CD4-positive, alpha-beta memory T cell (primary cell): ENCODE results near the gene SLC16A6. TPM values are rescaled to one million over a fixed set of nuclear protein-coding genes. Genes with fewer than 3 reads are reported as not detected.

Experiments used
- CTCF ChIA-PET: fragments of 350-600 bp; sonication (Branson Sonifier 250); formaldehyde crosslinking; loops from one replicate; lab custom pipeline; 2021; ENCODE audit warnings: inconsistent platforms; ENCODE audit not compliant: partially characterized antibody; lab: Charles Lee
- POLR2A ChIA-PET: fragments of 350-600 bp; sonication (Branson Sonifier 250); formaldehyde crosslinking; loops from one replicate; lab custom pipeline; 2021; ENCODE audit not compliant: partially characterized antibody; lab: Charles Lee
- DNase-seq, 5 donors: peaks; one replicate each; pipeline versions ENCODE4 v3.0.0 to v3.0.0-alpha.2; 2020 to 2022; ENCODE audit warnings: mixed read lengths in 1 of 5
- H3K27ac ChIP-seq: one replicate; pipeline ENCODE4 v1.7.0; 2013; ENCODE audit warnings: low read depth, low read length
- H3K27me3 ChIP-seq: 2 replicates; pipeline ENCODE4 v1.7.0; 2013; ENCODE audit warnings: mild to moderate bottlenecking, low read length, moderate library complexity; ENCODE audit not compliant: insufficient read depth
- H3K36me3 ChIP-seq: 2 replicates; pipeline ENCODE4 v1.7.0; 2013; ENCODE audit warnings: mild to moderate bottlenecking, low read length, moderate library complexity; ENCODE audit not compliant: insufficient read depth
- H3K4me1 ChIP-seq: 2 replicates; pipeline ENCODE4 v1.7.0; 2013; ENCODE audit warnings: mild to moderate bottlenecking, low read length, moderate library complexity; ENCODE audit not compliant: insufficient read depth
- H3K4me3 ChIP-seq, 2 donors: one replicate each; pipeline ENCODE4 v1.7.0; 2013; ENCODE audit warnings: low read length in 2 of 2, mild to moderate bottlenecking in 1 of 2
- H3K9me3 ChIP-seq, 2 donors: one replicate each; pipeline ENCODE4 v1.7.0; 2013; ENCODE audit warnings: low read length in 2 of 2, control low read depth in 1 of 2; ENCODE audit not compliant: control insufficient read depth in 1 of 2
- H3K27ac Mint-ChIP-seq, 7 donors: one replicate each; pipeline ENCODE4 v1.8.0; 2020 to 2021; ENCODE audit warnings: mixed read lengths in 7 of 7, mild to moderate bottlenecking in 6 of 7, inconsistent platforms in 3 of 7, moderate library complexity in 3 of 7
- H3K27me3 Mint-ChIP-seq, 2 donors: one replicate each; pipeline ENCODE4 v1.8.0; 2020 to 2021; ENCODE audit warnings: mixed read lengths in 2 of 2
- H3K36me3 Mint-ChIP-seq, 2 donors: one replicate each; pipeline ENCODE4 v1.8.0; 2020 to 2021; ENCODE audit warnings: mixed read lengths in 2 of 2, inconsistent platforms in 1 of 2, mild to moderate bottlenecking in 1 of 2
- H3K4me1 Mint-ChIP-seq, 4 donors: one replicate each; pipeline ENCODE4 v1.8.0; 2020 to 2021; ENCODE audit warnings: mixed read lengths in 4 of 4, mild to moderate bottlenecking in 1 of 4
- H3K4me3 Mint-ChIP-seq, 8 donors: one replicate each; pipeline ENCODE4 v1.8.0; 2020 to 2021; ENCODE audit warnings: mixed read lengths in 8 of 8, mild to moderate bottlenecking in 7 of 8, moderate library complexity in 6 of 8, inconsistent platforms in 3 of 8
- H3K9me3 Mint-ChIP-seq, 8 donors: one replicate each; pipeline ENCODE4 v1.8.0; 2020 to 2021; ENCODE audit warnings: mixed read lengths in 8 of 8, mild to moderate bottlenecking in 5 of 8, inconsistent platforms in 3 of 8, moderate library complexity in 1 of 8
- intact Hi-C: fragments of 100-400 bp; cut with micrococcal nuclease; formaldehyde crosslinking; loops from one replicate; pipeline ENCODE4 v1.15.1; 2023
- polyA plus RNA-seq, 2 donors: library from polyadenylated mRNA; unstranded; fragments of 300-500 nt; fragmentation: Illumina TruSeq; gene quantifications; one replicate each; pipeline ENCODE4 v1.2.3, GENCODE V29; 2021
- total RNA-seq, 2 experiments: library from RNA; stranded (reverse); gene quantifications; one replicate each; pipeline ENCODE4 v1.2.3, GENCODE V29; 2021

The SLC16A6 gene
- total and polyA plus RNA-seq, 4 experiments from 2014 or later: 1.7 to 7.4 (median 4.5) TPM

DNA sequence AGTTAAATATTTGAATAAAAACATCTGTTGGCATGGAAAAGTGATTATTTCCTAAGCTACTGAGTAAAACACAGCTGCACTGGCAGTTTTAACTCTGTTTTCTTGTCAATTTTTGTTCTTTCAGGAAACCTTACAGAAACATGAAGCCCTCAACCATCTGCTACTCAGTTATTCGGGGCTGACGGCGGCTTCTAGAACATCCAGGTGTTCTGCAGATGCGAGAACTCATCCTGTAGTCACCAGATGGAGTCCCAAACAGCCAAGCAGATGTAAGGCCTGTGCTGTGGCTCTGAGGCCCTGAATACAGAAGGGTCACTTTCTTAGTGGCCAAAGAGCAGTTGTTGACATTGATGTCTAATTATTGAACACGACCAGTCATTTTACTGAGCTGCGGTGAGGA, 15.9 kb upstream of the SLC16A6 start:
- no peaks in the 10 kb centered on the region for H3K27me3 ChIP-seq
- H3K27ac Mint-ChIP-seq: no peak overlapping the region
- ChIA-PET CTCF (interaction anchor here (0.9 to 1.0 kb wide), 2 partner anchors 10 to 130 kb away, joined by 3 read pairs; no protein-coding TSS in a partner anchor), POLR2A (interaction anchor here (0.7 to 3.3 kb wide), 2 partner anchors 8 to 15 kb away, joined by 3 to 20 read pairs; partner anchors contain the start of genes ARSG and SLC16A6)
- no peak for DNase-seq
- no peaks in the 10 kb centered on the region for H3K36me3 ChIP-seq
- no peaks in the 10 kb centered on the region for H3K9me3 ChIP-seq
- no peak overlapping the region for H3K27ac ChIP-seq
- H3K36me3 Mint-ChIP-seq: peaks cover 0 to 22% of the 10 kb centered on the region in 2 donors
- no peak overlapping the region for H3K4me3 Mint-ChIP-seq
- no peak overlapping the region for H3K4me3 ChIP-seq
- peaks cover 26 to 57% (median 41%) of the 10 kb centered on the region in 4 donors for H3K4me1 Mint-ChIP-seq
- H3K9me3 Mint-ChIP-seq: no peaks in the 10 kb centered on the region
- intact Hi-C loops: no loop called here
- H3K27me3 Mint-ChIP-seq: no peaks in the 10 kb centered on the region
- peaks cover 30% of the 10 kb centered on the region for H3K4me1 ChIP-seq

DNA sequence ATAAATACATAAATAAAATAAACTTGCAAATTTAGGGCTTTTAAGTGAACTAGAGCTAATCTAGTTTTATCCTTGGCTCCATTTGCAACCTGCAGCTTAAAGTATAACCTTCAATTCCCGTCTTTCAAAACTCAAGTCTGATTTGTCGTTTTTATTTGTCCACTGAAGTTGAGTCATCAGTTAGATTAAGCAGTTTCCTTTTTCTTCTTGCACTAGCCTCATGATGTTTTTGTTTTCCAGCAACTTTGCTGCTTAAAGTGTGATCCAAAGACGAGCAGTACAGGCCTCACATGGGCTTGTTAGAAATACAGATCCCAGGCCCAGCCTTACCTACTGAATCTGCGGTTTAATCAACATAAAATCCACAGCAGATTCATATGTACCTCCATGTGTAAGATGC, 14.2 kb upstream of the SLC16A6 start:
- no peaks in the 10 kb centered on the region for H3K27me3 Mint-ChIP-seq
- Histone ChIP-seq H3K4me3 (no peak overlapping the region), H3K9me3 (no peaks in the 10 kb centered on the region), H3K36me3 (no peaks in the 10 kb centered on the region), H3K27me3 (no peaks in the 10 kb centered on the region), H3K27ac (no peak overlapping the region), H3K4me1 (peaks cover 13% of the 10 kb centered on the region)
- CTCF ChIA-PET: no interaction called here
- POLR2A ChIA-PET: no interaction called here
- H3K4me1 Mint-ChIP-seq: peaks cover 21 to 55% (median 33%) of the 10 kb centered on the region in 4 donors
- DNase-seq: no peak
- H3K9me3 Mint-ChIP-seq: no peaks in the 10 kb centered on the region
- peaks cover 0 to 18% of the 10 kb centered on the region in 2 donors for H3K36me3 Mint-ChIP-seq
- intact Hi-C loops: no loop called here
- peak overlapping the region in 1 of 7 donors; percentile 66 for H3K27ac Mint-ChIP-seq
- H3K4me3 Mint-ChIP-seq: no peak overlapping the region

GRCh38 chr17:68304706-68305105, 13.8 kb upstream of the SLC16A6 start:
- ChIA-PET POLR2A (no interaction called here), CTCF (no interaction called here)

DNA sequence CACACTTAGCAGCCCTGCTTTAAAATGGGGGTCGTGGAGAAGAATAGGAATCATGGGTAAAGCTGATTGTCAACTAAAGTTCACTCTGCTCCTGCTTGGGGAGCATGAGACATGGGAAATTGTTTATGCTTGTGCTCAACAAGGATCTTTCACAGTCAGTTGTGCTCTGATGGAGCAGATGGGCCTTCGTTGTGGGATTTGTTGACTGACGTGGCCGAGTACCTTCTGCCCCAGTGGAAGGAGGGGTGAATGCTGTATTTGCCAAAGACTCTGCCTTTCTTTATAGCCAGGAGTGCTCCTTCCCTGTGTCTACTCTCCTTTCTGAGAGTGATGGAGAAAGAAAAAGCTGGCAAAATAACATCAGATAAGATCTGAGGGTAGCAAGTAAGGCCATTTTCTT, 11.7 kb upstream of the SLC16A6 start:
- H3K9me3 Mint-ChIP-seq: no peaks in the 10 kb centered on the region
- H3K36me3 Mint-ChIP-seq: peaks cover 0 to 13% of the 10 kb centered on the region in 2 donors
- ChIA-PET POLR2A (interaction anchor here (3.2 kb wide), 1 partner anchor 11 kb away, joined by 17 read pairs; the partner anchor contains the start of genes ARSG and SLC16A6), CTCF (interaction anchor here (1.4 to 1.6 kb wide), 2 partner anchors 22 to 54 kb away, joined by 3 to 4 read pairs; no protein-coding TSS in a partner anchor)
- H3K4me3 ChIP-seq: no peak overlapping the region
- H3K9me3 ChIP-seq: no peaks in the 10 kb centered on the region
- no peak for DNase-seq
- H3K36me3 ChIP-seq: no peaks in the 10 kb centered on the region
- no peaks in the 10 kb centered on the region for H3K27me3 Mint-ChIP-seq
- H3K27me3 ChIP-seq: no peaks in the 10 kb centered on the region
- peaks cover 21% of the 10 kb centered on the region for H3K4me1 ChIP-seq
- intact Hi-C loops: no loop called here
- peaks cover 21 to 59% (median 41%) of the 10 kb centered on the region in 4 donors for H3K4me1 Mint-ChIP-seq
- peak overlapping the region in 4 of 7 donors; percentile 17 to 78 (median 32) for H3K27ac Mint-ChIP-seq
- H3K4me3 Mint-ChIP-seq: no peak overlapping the region
- H3K27ac ChIP-seq: no peak overlapping the region

More at GRCh38 chr17:68304706-68305105, 13.8 kb upstream of the SLC16A6 start:
- H3K27ac ChIP-seq: no peak overlapping the region
- Mint-ChIP-seq H3K27ac (peak overlapping the region in 1 of 7 donors; percentile 46), H3K9me3 (no peaks in the 10 kb centered on the region), H3K27me3 (no peaks in the 10 kb centered on the region), H3K4me3 (no peak overlapping the region), H3K4me1 (peaks cover 20 to 54% (median 33%) of the 10 kb centered on the region in 4 donors), H3K36me3 (peaks cover 0 to 18% of the 10 kb centered on the region in 2 donors)
- H3K27me3 ChIP-seq: no peaks in the 10 kb centered on the region
- peaks cover 9% of the 10 kb centered on the region for H3K4me1 ChIP-seq
- DNase-seq: no peak
- no peaks in the 10 kb centered on the region for H3K9me3 ChIP-seq
- intact Hi-C loops: no loop called here
- H3K4me3 ChIP-seq: no peak overlapping the region
- no peaks in the 10 kb centered on the region for H3K36me3 ChIP-seq

GRCh38 chr17:68302066-68302564, 11.2 kb upstream of the SLC16A6 start:
- ChIA-PET POLR2A (interaction anchor here (0.6 to 3.2 kb wide), 4 partner anchors 9 to 13 kb away, joined by 3 to 17 read pairs (median 4); partner anchors contain the start of genes ARSG and SLC16A6), CTCF (interaction anchor here (1.0 to 1.6 kb wide), 2 partner anchors 10 to 21 kb away, joined by 3 read pairs; no protein-coding TSS in a partner anchor)
- no peak for DNase-seq
- no peaks in the 10 kb centered on the region for H3K36me3 ChIP-seq
- intact Hi-C loops: no loop called here
- Mint-ChIP-seq H3K27ac (peak overlapping the region in 3 of 7 donors; percentile 27 to 78 (median 36)), H3K36me3 (peaks cover 0 to 7% of the 10 kb centered on the region in 2 donors), H3K27me3 (no peaks in the 10 kb centered on the region), H3K4me3 (no peak overlapping the region), H3K9me3 (no peaks in the 10 kb centered on the region), H3K4me1 (peaks cover 24 to 59% (median 42%) of the 10 kb centered on the region in 4 donors)
- H3K27ac ChIP-seq: no peak overlapping the region
- H3K27me3 ChIP-seq: no peaks in the 10 kb centered on the region
- peaks cover 27% of the 10 kb centered on the region for H3K4me1 ChIP-seq
- H3K9me3 ChIP-seq: no peaks in the 10 kb centered on the region
- H3K4me3 ChIP-seq: no peak overlapping the region

GRCh38 chr17:68301438-68301959, 10.6 kb upstream of the SLC16A6 start:
- Histone ChIP-seq H3K9me3 (no peaks in the 10 kb centered on the region), H3K4me3 (no peak overlapping the region), H3K4me1 (peaks cover 32% of the 10 kb centered on the region), H3K27me3 (no peaks in the 10 kb centered on the region), H3K36me3 (no peaks in the 10 kb centered on the region), H3K27ac (no peak overlapping the region)
- peaks cover 0 to 4% of the 10 kb centered on the region in 2 donors for H3K36me3 Mint-ChIP-seq
- no peak for DNase-seq
- ChIA-PET CTCF (interaction anchor here (1.0 to 1.6 kb wide), 2 partner anchors 9 to 21 kb away, joined by 3 read pairs; no protein-coding TSS in a partner anchor), POLR2A (interaction anchor here (0.6 to 3.2 kb wide), 4 partner anchors 8 to 12 kb away, joined by 3 to 17 read pairs (median 4); partner anchors contain the start of genes ARSG and SLC16A6)
- no peaks in the 10 kb centered on the region for H3K27me3 Mint-ChIP-seq
- no peaks in the 10 kb centered on the region for H3K9me3 Mint-ChIP-seq
- peak overlapping the region in 4 of 7 donors; percentile 5 to 75 (median 58) for H3K27ac Mint-ChIP-seq
- H3K4me3 Mint-ChIP-seq: no peak overlapping the region
- peaks cover 27 to 62% (median 45%) of the 10 kb centered on the region in 4 donors for H3K4me1 Mint-ChIP-seq
- intact Hi-C loops: no loop called here

DNA sequence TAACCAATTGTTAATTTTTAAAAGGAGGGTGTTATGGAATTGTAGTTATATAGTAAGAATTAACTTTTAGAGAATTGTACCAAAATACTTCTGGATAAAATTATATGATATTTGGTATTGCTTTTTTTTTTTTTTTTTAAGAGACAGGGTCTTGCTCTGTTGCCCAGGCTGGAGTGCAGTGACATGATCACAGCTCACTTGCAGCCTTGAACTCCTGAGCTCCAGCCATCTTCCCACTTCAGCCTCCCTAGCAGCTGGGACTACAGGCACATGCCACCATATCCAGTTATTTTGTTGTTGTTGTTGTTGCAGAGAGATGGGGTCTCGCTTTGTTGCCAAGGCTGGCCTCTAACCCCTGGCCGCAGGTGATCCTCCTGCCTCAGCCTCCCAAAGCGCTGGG, 8.9 kb upstream of the SLC16A6 start:
- H3K4me3 ChIP-seq: no peak overlapping the region
- H3K36me3 Mint-ChIP-seq: peaks cover 0 to 4% of the 10 kb centered on the region in 2 donors
- H3K4me1 Mint-ChIP-seq: peaks cover 36 to 67% (median 56%) of the 10 kb centered on the region in 4 donors
- H3K4me1 ChIP-seq: peaks cover 41% of the 10 kb centered on the region
- H3K9me3 Mint-ChIP-seq: no peaks in the 10 kb centered on the region
- H3K9me3 ChIP-seq: no peaks in the 10 kb centered on the region
- H3K27me3 ChIP-seq: no peaks in the 10 kb centered on the region
- DNase-seq: no peak
- no peak overlapping the region for H3K4me3 Mint-ChIP-seq
- no peaks in the 10 kb centered on the region for H3K36me3 ChIP-seq
- peak overlapping the region in 1 of 7 donors; percentile 46 for H3K27ac Mint-ChIP-seq
- intact Hi-C loops: no loop called here
- no peak overlapping the region for H3K27ac ChIP-seq
- H3K27me3 Mint-ChIP-seq: no peaks in the 10 kb centered on the region
- CTCF ChIA-PET: interaction anchor here (1.0 kb wide), 1 partner anchor 10 kb away, joined by 3 read pairs; no protein-coding TSS in a partner anchor
- POLR2A ChIA-PET: interaction anchor here (0.6 to 0.9 kb wide), 2 partner anchors 19 to 123 kb away, joined by 3 read pairs; no protein-coding TSS in a partner anchor
